K562 (cell line): ENCODE data around the gene FZD4. TPM values are rescaled to one million over a fixed set of nuclear protein-coding genes. Genes with fewer than 3 reads are reported as not detected.

Source experiments
- ARID2 ChIP-seq: fragments of 450-650 bp; IDR thresholded peaks from 2 replicates; pipeline ENCODE4 v1.6.1; 2017; ENCODE audit warnings: antibody characterized with exemption, mild to moderate bottlenecking
- CBFA2T3 ChIP-seq: fragments of 450-650 bp; IDR thresholded peaks from 2 replicates; pipeline ENCODE4 v1.6.1; 2017
- ESRRB ChIP-seq: fragments of 250-450 bp; sonication (Bioruptor Pico); IDR thresholded peaks from 2 replicates; pipeline ENCODE4 v1.5.0; 2020; ENCODE audit warnings: mild to moderate bottlenecking, moderate library complexity, borderline replicate concordance
- ETV6 ChIP-seq, 3 experiments: fragments of 150-350 bp in 1 of 3; sonication (generic) in 1 of 3; formaldehyde crosslinking in 1 of 3; IDR thresholded peaks; 2 replicates each; pipeline versions ENCODE4 v1.6.1 to v1.8.0; 2014 to 2022; ENCODE audit warnings: borderline replicate concordance in 2 of 3, low read depth in 2 of 3, antibody characterized with exemption in 1 of 3, low read length in 1 of 3, mild to moderate bottlenecking in 1 of 3, missing genetic modification reagents in 1 of 3
- HEY1 ChIP-seq: fragments of 250-450 bp; sonication (Bioruptor Pico); IDR thresholded peaks from 2 replicates; pipeline ENCODE4 v1.5.0; 2020; ENCODE audit warnings: mild to moderate bottlenecking, moderate library complexity, borderline replicate concordance
- HINFP ChIP-seq: fragments of 450-650 bp; conservative IDR thresholded peaks from 2 replicates; pipeline ENCODE4 v1.6.1; 2016; ENCODE audit warnings: missing genetic modification characterization, low read depth, mild to moderate bottlenecking, control low read depth, missing compliant biosample characterization
- IRF9 ChIP-seq: fragments of 450-650 bp; IDR thresholded peaks from 2 replicates; pipeline ENCODE4 v1.6.1; 2016; ENCODE audit warnings: missing biosample characterization, missing genetic modification characterization
- MEIS2 ChIP-seq: fragments of 450-650 bp; IDR thresholded peaks from 2 replicates; pipeline ENCODE4 v1.6.1; 2014; ENCODE audit warnings: mild to moderate bottlenecking; ENCODE audit not compliant: partially characterized antibody
- MIER1 ChIP-seq: fragments of 450-650 bp; IDR thresholded peaks from 2 replicates; pipeline ENCODE4 v1.6.1; 2016; ENCODE audit warnings: antibody characterized with exemption, mild to moderate bottlenecking, low read depth
- NCOA1 ChIP-seq: fragments of 450-650 bp; IDR thresholded peaks from 2 replicates; pipeline ENCODE4 v1.6.1; 2016; ENCODE audit warnings: low read depth
- RAD51 ChIP-seq: fragments of 450-650 bp; IDR thresholded peaks from 2 replicates; pipeline ENCODE4 v1.7.1; 2016; ENCODE audit warnings: low read depth, mild to moderate bottlenecking, borderline replicate concordance
- SMARCB1 ChIP-seq: IDR thresholded peaks from 2 replicates; pipeline ENCODE4 v1.6.1; 2011; ENCODE audit warnings: improper control_type of control experiment, low read depth; ENCODE audit not compliant: insufficient read length
- SOX6 ChIP-seq: fragments of 450-650 bp; IDR thresholded peaks from 2 replicates; pipeline ENCODE4 v1.6.1; 2014; ENCODE audit warnings: mild to moderate bottlenecking
- SPI1 ChIP-seq: IDR thresholded peaks from 2 replicates; pipeline ENCODE4 v1.6.1; 2011; ENCODE audit warnings: low read depth, low read length, control low read depth, borderline replicate concordance
- SRSF9 ChIP-seq: fragments of 200-400 bp; formaldehyde crosslinking; IDR thresholded peaks from 2 replicates; pipeline ENCODE4 v1.6.1; 2017; ENCODE audit warnings: low read depth, low read length, borderline replicate concordance
- TAL1 ChIP-seq: fragments of 450-650 bp; IDR thresholded peaks from 2 replicates; pipeline ENCODE4 v1.6.1; 2016; ENCODE audit warnings: mild to moderate bottlenecking
- ZNF134 ChIP-seq: fragments of 250-450 bp; sonication (Bioruptor Pico); conservative IDR thresholded peaks from 2 replicates; pipeline ENCODE4 v1.4.0; 2020
- ZNF224 ChIP-seq: sonication (generic); formaldehyde crosslinking; IDR thresholded peaks from 2 replicates; pipeline ENCODE4 v1.8.0; 2022; ENCODE audit warnings: mild to moderate bottlenecking, missing genetic modification reagents
- ZNF253 ChIP-seq: fragments of 250-450 bp; sonication (Bioruptor Pico); conservative IDR thresholded peaks from 2 replicates; pipeline ENCODE4 v1.6.1; 2021; ENCODE audit warnings: mild to moderate bottlenecking
- ZNF609 ChIP-seq: sonication (generic); formaldehyde crosslinking; IDR thresholded peaks from 2 replicates; pipeline ENCODE4 v1.8.1; 2023; ENCODE audit warnings: missing genetic modification reagents, mild to moderate bottlenecking, borderline replicate concordance
- ZNF668 ChIP-seq: fragments of 250-450 bp; sonication (Bioruptor Pico); IDR thresholded peaks from 2 replicates; pipeline ENCODE4 v1.8.0; 2022; ENCODE audit warnings: mild to moderate bottlenecking, inconsistent platforms
- ZNF75A ChIP-seq: fragments of 450-650 bp; formaldehyde crosslinking; IDR thresholded peaks from 2 replicates; pipeline ENCODE4 v1.4.0; 2020; ENCODE audit warnings: mild to moderate bottlenecking
- polyA plus RNA-seq, 8 experiments: library from polyadenylated mRNA; depleted of rRNA in 4 of 8; stranded (reverse) in 5 of 8; unstranded in 3 of 8; fragments of >200 nt; fragmentation: Nextera tagmentation in 2 of 8; fragmentation: Illumina TruSeq in 1 of 8; extraction: Ambion mirVana in 2 of 8; extraction: Trizol in 1 of 8; gene quantifications; 2 replicates each; pipeline versions ENCODE4 v1.2.1 to v1.2.3, GENCODE V29; 2011 to 2014; ENCODE audit warnings: inconsistent platforms in 1 of 8, missing spikeins in 1 of 8
- total RNA-seq, 7 experiments: library from RNA; depleted of rRNA in 6 of 7; stranded (reverse); fragments of >200 nt in 6 of 7; fragmentation: Illumina TruSeq in 2 of 7; extraction: Trizol in 2 of 7; gene quantifications; 2 replicates each; pipeline versions ENCODE4 v1.2.1 to v1.2.3, GENCODE V29; 2011 to 2021; ENCODE audit warnings: low replicate concordance in 1 of 7

Gene FZD4
- total and polyA plus RNA-seq, 9 of the 15 experiments (the other 6 are each of a cell fraction or from before 2014, with no cell fraction given) = 1.2 to 7.9 (median 5.8) TPM

GRCh38 chr11:86999859-87000753, 44.9 kb upstream of the FZD4 start (continued):
- peak; percentile 97 for TF ChIP-seq CBFA2T3
- no peak for TF ChIP-seq HEY1 (CRISPR knock-in tag)
- TF ChIP-seq MEIS2 = peak; percentile 65
- TF ChIP-seq SMARCB1 = peak; percentile 51
- no peak for TF ChIP-seq ZNF75A (CRISPR knock-in tag)
- no peak for TF ChIP-seq HINFP (tag)
- 0 out of 4 replicates have a peak, but pooled peaks of 1 of the 2 experiments have one; percentile 44 for TF ChIP-seq ETV6 (IDR thresholded peaks at IDR 0.05; ENCODE audit: borderline replicate concordance in 1 of 2, low read depth in 2 of 2, low read length in 1 of 2)
- no peak for TF ChIP-seq ETV6 (CRISPR knock-in tag; IDR thresholded peaks at IDR 0.05; ENCODE audit: borderline replicate concordance)
- TF ChIP-seq TAL1 = peak; percentile 91
- no peak for TF ChIP-seq ARID2
- TF ChIP-seq ESRRB (CRISPR knock-in tag) = no peak
- TF ChIP-seq IRF9 = no peak
- TF ChIP-seq SOX6 = peak; percentile 96
- TF ChIP-seq ZNF253 (CRISPR knock-in tag) = no peak
- TF ChIP-seq MIER1 = no peak
- no peak for TF ChIP-seq ZNF134 (CRISPR knock-in tag)
- TF ChIP-seq SPI1 = no peak
- TF ChIP-seq ZNF609 (CRISPR knock-in tag) = no peak
- TF ChIP-seq SRSF9 = no peak
- TF ChIP-seq NCOA1 = peak; percentile 92
- TF ChIP-seq RAD51 = peak; percentile 95
- TF ChIP-seq ZNF668 (CRISPR knock-in tag) = no peak
- TF ChIP-seq ZNF224 = no peak
